ENCODE results near the gene PTPRN2.

- TF ChIP-seq CTCF (conservative IDR thresholded peaks at IDR 0.05) (no peak), EZH2 (IDR thresholded peaks at IDR 0.05; ENCODE audit: low read depth) (no peak)
Observed at GRCh38 chr7:157699357-157700013, 888.1 kb downstream of the PTPRN2 start.

All from PC-9 (cell line).